HG03378 (cell line): ENCODE results near the gene TBX21.
"Not testable (repeated sequence)": the region's sequence is repeated elsewhere in the genome, so short reads cannot be mapped to it uniquely, and the experiment has no call there.

Source experiments
- ATAC-seq: cut with Tn5 transposase; IDR thresholded peaks from one replicate; pipeline ENCODE4 v1.9.1; 2021; ENCODE audit warnings: mild to moderate bottlenecking, moderate library complexity; ENCODE audit not compliant: unreplicated experiment

TBX21 gene

DNA sequence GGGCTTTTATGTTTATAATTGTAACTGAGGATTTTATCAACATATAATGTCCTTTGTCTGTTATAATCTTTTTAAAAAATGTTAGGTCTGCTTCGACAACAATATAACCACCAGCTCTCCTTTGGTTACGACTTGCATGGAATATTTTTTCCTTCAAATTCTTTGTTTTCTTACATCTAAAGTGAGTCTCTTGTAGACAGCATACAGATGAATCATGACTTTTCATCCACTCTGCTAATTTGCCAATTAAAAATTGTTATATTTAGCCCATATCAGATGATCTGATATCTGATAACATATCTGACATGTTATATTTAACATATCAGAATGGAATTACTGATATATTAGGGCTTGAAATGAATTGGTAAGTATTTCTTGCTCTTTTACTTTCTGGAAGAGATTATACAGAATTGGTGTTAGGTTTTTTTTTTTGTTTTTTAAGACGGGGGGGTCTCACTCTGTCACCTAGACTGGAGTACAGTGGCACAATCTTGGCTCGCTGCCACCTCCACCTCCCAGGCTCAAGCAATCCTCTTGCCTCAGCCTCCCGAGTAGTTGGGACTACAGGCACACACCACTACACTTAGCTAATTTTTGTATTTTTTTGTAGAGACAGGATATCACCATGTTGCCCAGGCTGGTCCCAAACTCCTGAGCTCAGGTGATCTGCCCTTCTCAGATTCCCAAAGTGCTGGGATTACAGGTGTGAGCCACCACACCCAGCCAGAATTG lies 27.5 kb downstream of the TBX21 start:
- ATAC-seq: no peak

GRCh38 chr17:47762728-47763127 lies 29.7 kb downstream of the TBX21 start:
- no peak for ATAC-seq

GRCh38 chr17:47763913-47764582 lies 31.0 kb downstream of the TBX21 start:
- no peak for ATAC-seq

GRCh38 chr17:47773649-47774048 lies 40.6 kb downstream of the TBX21 start:
- ATAC-seq: not testable (repeated sequence)

DNA sequence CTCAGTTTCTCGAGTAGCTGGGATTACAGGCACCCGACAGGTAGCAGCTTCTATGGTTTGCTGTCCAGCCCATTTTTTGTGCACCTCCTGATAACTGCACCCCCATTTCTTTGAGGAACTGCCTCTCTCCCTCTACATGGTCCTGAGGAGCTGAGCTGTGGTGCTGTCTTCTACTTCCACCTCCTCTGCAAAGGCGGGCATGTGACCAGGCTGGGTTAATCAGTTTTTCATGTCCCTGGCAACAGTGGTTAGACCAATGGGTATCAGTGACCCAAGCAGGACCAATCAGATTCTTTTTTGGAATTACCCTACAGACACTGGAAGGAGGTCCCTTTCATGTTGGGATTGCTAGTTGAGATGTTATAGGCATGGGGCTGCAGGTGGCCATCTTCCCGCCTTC lies 41.3 kb downstream of the TBX21 start:
- no peak for ATAC-seq

- ATAC-seq: no peak
Measured at GRCh38 chr17:47774987-47775580, 42.0 kb downstream of the TBX21 start.

DNA sequence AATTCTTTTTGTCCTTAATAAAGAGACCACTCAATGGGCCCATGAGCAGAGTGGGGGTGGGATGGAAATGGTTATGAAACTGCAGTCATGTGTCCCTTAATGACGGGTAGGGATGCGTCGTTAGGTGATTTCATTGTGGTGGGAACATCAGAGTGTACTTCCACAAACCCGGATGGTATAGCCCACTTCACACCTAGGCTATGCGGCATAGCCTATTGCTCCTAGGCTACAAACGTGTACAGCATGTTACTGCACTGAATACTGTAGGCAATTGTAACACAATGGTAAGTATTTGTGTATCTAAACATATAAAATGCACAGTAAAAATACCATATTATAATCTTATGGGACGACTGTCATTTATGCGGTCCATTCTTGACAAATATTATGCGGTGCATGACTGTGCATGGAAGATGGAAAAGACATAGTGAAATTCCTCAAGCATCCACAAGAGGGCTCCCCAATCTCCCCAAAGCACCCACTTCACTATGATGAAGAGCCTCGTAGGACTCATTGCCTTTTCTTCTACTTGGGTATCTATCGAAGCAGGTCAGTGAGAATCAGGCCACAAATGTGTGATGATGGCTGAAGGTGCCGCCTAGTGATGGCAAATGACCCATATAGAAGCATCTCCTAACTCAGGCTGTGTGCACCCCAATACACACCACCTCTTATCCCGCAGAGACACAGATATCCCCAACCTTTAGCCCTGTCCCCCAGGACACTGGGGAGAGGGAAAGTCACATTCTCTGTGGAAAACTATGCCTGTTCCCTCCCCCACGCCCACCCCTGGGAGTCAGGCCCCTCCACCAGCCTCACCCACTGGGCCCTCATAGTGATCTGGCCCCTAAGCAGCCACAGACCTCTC lies 43.5 kb downstream of the TBX21 start:
- no peak for ATAC-seq

DNA sequence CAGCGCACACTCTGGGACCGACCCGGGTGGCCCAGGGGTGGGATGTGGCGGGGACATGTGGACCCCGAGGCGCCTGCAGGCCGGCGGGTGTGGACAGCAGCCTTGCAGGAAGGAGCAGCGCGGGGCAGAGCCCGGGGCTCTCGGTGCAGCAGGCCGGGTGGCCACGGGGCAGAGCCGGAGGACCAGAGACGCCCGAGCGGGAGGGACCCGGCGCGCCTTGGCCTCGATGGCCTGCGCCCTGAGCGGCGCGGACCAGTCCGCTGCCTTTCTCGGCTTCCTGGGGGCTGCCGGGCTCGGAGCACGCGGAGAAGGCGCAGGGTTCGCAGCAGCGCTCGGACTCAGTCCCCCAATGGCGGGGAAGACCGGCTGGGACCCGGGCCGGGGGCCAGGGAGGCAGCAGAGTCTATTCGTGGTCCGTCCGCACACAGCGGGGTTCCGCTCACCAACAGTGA lies 45.2 kb downstream of the TBX21 start:
- ATAC-seq: no peak

- ATAC-seq: no peak
Measured at GRCh38 chr17:47781397-47781796, 48.4 kb downstream of the TBX21 start.

DNA sequence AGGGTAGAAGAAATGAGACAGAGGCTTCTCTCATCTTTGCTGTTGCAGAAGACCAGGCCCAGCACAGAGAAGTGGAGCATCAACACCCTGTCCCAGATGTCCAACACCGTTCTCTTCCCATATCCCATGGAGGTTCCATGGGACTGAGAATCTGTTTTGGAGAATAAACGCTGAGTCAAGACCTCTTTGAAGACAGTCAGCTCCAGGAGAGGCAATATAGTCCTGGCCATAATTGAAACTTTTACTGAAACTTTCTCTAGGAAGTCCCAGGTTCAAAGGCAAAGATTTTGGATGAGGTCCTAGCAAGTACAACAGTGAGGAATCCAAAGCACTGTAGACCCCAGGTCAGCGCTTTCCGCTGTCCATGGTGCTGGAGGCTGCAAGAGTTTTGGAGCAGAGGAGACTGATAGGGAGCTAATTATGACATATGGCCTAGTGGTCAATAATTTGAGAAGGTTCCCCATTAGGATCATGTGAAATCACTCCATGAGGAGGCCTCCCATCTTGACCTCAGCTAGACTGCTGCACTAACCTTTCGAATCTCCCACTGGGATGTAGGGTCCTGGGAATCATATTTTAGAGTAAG lies 52.6 kb downstream of the TBX21 start:
- ATAC-seq: no peak

- no peak for ATAC-seq
Measured at GRCh38 chr17:47789611-47790561, 56.9 kb downstream of the TBX21 start.

DNA sequence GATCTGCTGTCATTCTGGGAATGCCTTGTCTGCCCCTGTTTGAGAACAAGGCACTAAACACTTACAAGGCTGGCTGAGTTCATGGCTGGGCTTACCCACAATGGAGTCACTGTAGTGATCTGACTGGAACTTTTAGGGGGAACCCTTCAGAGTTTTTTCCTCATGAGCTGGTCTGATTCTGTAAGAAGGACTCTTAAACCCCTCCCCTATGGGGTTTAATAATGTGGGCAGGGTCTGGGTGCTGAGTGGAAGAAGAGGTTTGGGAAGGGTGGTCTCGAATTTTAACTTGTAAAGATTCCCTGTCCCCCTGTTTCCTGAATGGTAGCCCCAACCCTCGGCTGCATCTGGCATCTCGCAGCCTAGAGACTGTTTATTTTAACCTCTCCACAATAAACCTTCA lies 58.0 kb downstream of the TBX21 start:
- no peak for ATAC-seq

GRCh38 chr17:47792457-47792856 lies 59.4 kb downstream of the TBX21 start:
- ATAC-seq: no peak

- no peak for ATAC-seq
Measured at GRCh38 chr17:47792979-47793378, 59.9 kb downstream of the TBX21 start.
